VCaP (cell line): Measurements from ENCODE around the gene GNAQ.

Source experiments
- H3K27ac ChIP-seq: fragments of 450-650 bp; 2 replicates; pipeline ENCODE4 v1.5.1; 2017
- TF ChIP-seq, protein P1 (sequence below): fragments of 450-650 bp; conservative IDR thresholded peaks from 2 replicates; pipeline ENCODE4 v1.5.1; 2017; ENCODE audit warnings: mild to moderate bottlenecking, moderate library complexity

GNAQ gene

GRCh38 chr9:77805810-77806209, 225.8 kb downstream of the GNAQ start:
- TF ChIP-seq, protein P1, sequence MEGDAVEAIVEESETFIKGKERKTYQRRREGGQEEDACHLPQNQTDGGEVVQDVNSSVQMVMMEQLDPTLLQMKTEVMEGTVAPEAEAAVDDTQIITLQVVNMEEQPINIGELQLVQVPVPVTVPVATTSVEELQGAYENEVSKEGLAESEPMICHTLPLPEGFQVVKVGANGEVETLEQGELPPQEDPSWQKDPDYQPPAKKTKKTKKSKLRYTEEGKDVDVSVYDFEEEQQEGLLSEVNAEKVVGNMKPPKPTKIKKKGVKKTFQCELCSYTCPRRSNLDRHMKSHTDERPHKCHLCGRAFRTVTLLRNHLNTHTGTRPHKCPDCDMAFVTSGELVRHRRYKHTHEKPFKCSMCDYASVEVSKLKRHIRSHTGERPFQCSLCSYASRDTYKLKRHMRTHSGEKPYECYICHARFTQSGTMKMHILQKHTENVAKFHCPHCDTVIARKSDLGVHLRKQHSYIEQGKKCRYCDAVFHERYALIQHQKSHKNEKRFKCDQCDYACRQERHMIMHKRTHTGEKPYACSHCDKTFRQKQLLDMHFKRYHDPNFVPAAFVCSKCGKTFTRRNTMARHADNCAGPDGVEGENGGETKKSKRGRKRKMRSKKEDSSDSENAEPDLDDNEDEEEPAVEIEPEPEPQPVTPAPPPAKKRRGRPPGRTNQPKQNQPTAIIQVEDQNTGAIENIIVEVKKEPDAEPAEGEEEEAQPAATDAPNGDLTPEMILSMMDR, result no peak
- no peak overlapping the region for H3K27ac ChIP-seq

DNA sequence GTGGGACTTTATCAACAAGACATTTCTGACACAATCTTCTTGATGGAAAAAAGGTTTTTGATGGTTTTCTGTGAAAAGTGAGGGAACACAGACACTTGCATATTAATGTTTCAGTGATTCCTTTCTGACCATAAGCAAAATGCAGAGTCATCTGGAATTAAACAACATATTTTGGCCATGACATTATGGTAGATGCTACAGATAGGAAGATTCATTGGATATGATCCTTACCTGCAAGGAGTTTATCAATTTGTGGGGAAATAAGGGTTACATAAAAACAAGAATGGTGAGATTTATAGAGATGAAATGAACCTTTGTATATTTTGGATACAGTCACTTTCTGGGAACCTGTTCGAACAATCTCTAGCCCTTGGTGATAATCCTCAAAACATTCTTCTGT, 228.2 kb downstream of the GNAQ start:
- TF ChIP-seq, protein P1, result no peak
- no peak overlapping the region for H3K27ac ChIP-seq

DNA sequence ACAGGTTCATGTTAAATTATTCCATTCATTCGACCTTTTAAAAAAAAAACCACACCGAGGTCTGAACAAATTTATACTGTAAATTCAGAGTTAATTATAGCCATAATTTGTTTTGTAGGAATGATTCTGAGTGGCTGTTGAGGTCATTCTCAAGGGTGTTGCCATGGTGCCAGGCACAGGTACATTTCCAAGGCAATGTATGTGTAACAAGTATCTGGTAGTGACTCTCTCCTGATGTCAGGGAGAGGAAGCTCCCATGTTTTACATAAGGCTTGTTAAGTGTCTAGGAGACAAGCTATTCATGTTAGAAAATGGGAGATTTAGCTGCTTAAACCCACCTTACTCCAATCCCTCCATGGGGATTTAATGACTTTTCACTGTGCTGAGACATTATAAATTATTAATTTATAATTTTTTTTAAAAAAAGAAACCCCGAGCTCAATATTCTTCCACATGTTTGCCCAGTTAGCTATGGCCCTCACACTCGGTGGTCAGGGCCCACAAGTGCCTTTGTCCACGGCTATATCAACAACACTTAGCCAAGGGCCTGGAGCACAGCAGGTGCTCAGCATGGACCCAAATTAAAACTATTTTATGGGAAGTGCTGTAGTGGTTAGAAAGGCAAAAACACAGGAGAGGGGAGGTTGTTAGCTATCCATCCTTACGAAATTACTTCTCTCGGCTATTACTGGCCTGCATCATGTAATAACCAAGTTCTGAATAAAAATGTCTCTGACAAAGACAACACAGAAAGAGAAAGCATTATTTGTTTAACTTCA, 228.9 kb downstream of the GNAQ start:
- TF ChIP-seq, protein P1, result no peak

DNA sequence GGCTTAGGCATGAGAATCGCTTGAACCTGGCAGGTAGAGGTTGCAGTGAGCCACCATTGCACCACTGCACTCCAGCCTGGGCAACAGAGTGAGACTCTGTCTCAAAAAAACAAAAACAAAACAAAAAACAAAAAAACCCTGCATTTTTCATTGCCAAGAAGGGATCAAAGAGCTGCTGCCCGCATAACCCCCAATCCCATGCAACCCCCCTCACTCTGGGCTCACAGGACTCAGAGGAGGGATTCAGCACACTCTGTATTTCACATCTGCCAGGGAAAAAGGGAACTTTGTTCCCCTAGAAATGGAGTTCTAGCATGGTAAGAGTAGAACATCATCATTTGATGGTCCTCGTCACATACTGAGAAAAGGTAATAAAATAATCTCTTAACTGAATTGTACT, 229.5 kb downstream of the GNAQ start:
- no peak overlapping the region for H3K27ac ChIP-seq

More for the DNA sequence above, 228.9 kb downstream of the GNAQ start:
- H3K27ac ChIP-seq, result no peak overlapping the region

DNA sequence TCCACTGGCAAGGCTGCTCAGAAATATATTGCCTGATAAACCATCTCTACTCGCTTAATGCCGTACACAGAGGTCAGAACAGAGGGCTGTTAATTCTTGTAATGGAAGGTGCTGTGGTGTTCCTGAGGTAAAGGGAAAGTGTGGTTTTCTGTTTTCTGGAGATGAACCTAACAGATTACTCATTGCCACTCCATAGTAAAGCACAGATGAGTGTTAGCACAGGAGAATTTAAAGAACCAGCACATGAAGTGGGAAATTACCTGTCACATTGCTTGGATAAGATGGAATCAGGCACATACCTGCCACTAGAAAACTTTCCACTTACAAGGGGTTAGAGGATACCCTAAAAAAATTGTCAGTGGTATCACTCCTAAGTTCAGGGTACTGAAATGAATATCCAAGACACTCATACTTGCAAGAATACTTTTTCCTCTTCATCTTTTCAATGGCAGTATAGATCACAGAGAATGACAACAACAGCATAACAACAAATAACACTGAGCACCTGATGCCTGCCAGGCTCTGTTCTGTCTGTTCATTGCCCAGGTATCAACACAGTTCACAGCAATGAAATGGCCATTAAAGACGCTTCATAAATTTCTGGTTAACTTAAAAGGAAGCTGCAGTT, 230.6 kb downstream of the GNAQ start:
- no peak overlapping the region for H3K27ac ChIP-seq
- TF ChIP-seq, protein P1, result no peak

More for the DNA sequence above, 229.5 kb downstream of the GNAQ start:
- TF ChIP-seq, protein P1, result no peak

- TF ChIP-seq, protein P1, result no peak
- H3K27ac ChIP-seq, result no peak overlapping the region
Measured at GRCh38 chr9:77798140-77798539, 233.5 kb downstream of the GNAQ start.

DNA sequence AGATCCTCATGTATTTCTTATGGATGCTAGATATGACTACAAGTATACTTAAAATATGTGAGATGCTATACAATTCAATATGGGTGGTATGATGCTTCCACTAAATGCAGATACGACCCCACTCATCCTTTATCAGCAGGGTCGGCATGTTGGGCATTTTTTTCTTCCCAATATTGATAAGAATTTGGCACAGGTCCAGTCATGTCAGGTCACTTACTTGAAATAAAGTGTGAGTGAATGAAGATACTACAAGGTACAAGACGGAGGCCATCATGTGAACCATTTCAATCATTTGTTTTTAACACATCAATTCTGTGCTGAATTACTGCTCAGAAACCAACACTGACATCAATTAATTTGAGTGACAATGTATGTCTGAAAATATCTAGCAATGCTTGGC, 236.6 kb downstream of the GNAQ start:
- no peak overlapping the region for H3K27ac ChIP-seq
- TF ChIP-seq, protein P1, result no peak
